HG03342 (cell line): Measurements from ENCODE around the gene GOLGA6A.
"Not testable (repeated sequence)": the region's sequence is repeated elsewhere in the genome, so short reads cannot be mapped to it uniquely, and the experiment has no call there.

Source experiments
- ATAC-seq: cut with Tn5 transposase; IDR thresholded peaks from one replicate; pipeline ENCODE4 v1.9.1; 2021; ENCODE audit warnings: mild to moderate bottlenecking, moderate library complexity; ENCODE audit not compliant: unreplicated experiment

GOLGA6A gene, protein sequence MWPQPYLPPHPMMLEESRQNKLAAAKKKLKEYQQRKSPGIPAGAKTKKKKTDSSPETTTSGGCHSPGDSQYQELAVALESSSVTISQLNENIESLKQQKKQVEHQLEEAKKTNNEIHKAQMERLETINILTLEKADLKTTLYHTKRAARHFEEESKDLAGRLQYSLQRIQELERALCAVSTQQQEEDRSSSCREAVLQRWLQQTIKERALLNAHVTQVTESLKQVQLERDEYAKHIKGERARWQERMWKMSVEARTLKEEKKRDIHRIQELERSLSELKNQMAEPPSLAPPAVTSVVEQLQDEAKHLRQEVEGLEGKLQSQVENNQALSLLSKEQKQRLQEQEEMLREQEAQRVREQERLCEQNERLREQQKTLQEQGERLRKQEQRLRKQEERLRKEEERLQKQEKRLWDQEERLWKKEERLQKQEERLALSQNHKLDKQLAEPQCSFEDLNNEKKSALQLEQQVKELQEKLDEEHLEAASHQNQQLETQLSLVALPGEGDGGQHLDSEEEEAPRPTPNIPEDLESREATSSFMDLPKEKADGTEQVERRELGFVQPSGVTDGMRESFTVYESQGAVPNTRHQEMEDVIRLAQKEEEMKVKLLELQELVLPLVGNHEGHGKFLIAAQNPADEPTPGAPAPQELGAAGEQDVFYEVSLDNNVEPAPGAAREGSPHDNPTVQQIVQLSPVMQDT

GRCh38 chr15:74082450-74082849, at the start of gene GOLGA6A:
TSS of gene GOLGA6A (minus strand) at chr15:74082550. CDS start at chr15:74082509, 41 bp downstream.
- ATAC-seq = not testable (repeated sequence)

DNA sequence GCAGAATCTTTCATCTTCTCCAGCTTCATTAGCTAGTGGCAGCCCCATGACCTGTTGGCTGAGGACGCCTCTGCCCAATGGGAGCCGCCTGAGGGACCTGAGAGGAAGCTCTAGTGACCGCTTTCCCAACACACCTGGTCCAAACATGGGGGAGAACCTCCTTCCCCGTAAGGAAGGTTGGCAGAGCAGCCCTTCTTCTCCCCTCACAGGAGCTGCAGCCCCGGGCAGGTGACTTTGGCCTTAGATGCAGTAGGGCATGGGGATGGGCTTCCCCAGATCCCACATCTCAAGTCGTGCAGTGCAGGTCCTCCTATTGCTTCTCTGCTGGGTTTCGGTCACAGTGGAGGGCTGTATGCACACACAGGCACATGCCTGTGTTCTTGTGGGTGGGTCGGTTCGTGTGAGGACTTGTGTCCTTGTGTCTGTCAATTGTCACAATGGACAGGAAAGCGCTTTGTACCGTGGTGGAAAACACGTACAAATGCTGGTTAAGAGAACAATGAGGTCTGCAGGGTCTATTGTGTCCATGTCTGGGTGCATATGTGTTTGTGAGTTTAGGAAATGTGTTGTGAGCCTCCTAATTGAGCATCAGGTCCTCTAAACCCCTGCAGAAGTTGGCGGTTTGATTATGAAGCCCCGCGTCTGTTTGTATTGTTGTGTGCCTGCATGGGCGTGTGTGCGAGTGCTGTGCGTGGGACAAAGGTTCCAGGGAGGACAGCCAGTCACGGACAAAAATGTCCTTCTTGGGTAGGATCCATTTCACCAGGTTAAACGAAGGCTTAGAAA, 49.5 kb upstream of the GOLGA6A start:
- no peak for ATAC-seq

GRCh38 chr15:74130849-74131627, 48.7 kb upstream of the GOLGA6A start:
- ATAC-seq = no peak

DNA sequence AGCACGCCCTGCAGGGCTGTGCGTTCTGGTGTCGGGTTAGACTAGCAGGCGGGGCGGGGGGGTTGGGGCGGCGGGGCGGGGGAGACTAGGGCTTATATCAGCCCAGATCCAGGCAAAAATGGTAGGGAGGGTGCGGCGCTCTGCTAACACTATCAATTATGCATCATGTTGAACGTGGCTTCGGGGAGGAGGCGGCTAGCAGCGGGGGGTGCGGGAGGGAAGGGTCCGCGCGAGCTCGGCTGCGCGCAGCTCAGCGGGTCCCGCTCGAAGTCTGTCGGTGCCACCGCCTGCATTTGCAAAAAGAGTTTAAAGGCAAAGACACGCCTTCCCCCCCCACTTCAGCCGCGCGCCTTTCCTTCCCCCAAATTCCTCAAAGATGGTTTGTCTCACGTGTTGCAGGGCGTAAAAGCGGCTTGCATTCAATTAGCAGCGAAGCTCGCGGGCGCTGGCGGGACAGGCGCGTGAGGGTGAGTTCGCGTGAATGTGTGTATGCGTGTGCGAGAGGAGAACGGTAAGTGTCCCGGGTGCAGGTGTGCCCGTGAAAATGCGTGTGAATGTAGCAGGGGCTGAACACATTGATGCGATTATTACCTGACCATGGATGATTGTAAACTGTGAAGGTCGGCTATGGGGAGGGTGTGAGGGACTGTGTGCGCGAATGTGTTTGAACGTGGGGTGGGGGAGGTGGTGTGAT, 48.0 kb upstream of the GOLGA6A start, which contains the start of gene ISLR2:
Gene ISLR2, plus strand, starts transcription at position 432 of the 694 bp plus-strand sequence. CDS start 2,169 bp downstream, outside the sequence.
- no peak for ATAC-seq

- ATAC-seq = no peak
These were observed 47.3 kb upstream of the GOLGA6A start for GRCh38 chr15:74129586-74130154.

DNA sequence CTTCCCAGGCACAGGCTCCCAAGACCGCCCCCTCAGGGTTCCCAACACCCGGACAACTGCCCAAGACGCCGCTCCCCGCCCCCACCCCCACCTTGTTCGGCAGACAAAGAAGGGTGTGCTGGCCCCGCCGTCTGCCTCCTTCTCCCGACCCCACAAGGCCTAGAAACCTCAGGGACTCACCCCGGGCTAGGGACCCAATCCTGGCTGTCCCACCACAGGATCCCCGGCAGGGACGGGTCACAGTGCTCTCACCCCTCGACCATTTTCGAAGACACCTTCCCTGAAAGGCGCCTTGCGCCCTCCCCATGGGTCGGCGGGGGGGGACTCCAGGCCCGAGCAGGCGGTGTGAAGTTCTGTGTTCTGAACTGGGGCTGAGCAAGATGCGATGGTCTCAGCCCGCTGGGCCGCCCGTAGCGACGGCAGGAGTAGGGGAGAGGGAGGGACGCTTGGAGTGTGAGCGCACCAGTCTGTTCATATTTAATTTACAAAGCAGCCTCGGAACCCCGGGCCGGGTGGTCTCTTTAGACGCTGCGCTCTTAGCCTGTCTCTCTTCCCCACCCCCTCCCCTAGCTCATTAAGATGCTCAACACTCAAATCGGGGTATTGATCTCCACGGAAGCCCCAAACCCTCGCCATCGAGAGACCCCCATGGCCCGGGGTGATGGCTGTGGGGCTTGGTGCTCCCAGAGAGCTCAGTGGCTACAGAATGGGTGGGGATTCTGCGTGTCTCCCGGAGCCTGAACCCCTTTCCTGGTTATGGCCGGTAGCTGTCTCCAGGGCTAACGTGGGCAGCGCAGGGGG, 46.6 kb upstream of the GOLGA6A start:
- no peak for ATAC-seq

- ATAC-seq = no peak
These were observed 45.8 kb upstream of the GOLGA6A start for GRCh38 chr15:74127954-74128784.

- ATAC-seq = peak; percentile 48
These were observed 45.1 kb upstream of the GOLGA6A start for GRCh38 chr15:74127255-74127953.

DNA sequence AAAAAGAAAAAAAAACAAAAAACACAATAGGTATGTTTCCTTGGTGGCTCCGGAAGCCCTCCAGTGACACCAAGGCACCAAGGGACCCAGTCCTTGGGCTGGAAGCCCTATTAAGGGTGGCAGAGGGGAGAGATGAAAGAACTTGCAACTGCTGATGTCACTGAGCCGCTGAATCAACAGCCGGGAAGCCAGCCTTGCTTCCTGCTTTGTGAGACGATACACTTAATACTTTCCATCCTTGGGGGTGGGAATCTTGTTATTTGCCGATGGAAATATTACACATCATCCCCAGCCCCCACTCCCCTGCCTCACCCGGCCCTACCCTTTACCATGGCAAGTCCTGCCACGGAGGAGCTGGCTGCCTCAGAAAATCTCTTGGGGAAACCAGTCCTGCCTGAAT, 42.4 kb upstream of the GOLGA6A start:
- no peak for ATAC-seq

GRCh38 chr15:74124196-74124595, 41.8 kb upstream of the GOLGA6A start:
- ATAC-seq = no peak

- ATAC-seq = no peak
These were observed 41.3 kb upstream of the GOLGA6A start for GRCh38 chr15:74123658-74124057.

- ATAC-seq = no peak
These were observed 40.7 kb upstream of the GOLGA6A start for GRCh38 chr15:74123131-74123429.

DNA sequence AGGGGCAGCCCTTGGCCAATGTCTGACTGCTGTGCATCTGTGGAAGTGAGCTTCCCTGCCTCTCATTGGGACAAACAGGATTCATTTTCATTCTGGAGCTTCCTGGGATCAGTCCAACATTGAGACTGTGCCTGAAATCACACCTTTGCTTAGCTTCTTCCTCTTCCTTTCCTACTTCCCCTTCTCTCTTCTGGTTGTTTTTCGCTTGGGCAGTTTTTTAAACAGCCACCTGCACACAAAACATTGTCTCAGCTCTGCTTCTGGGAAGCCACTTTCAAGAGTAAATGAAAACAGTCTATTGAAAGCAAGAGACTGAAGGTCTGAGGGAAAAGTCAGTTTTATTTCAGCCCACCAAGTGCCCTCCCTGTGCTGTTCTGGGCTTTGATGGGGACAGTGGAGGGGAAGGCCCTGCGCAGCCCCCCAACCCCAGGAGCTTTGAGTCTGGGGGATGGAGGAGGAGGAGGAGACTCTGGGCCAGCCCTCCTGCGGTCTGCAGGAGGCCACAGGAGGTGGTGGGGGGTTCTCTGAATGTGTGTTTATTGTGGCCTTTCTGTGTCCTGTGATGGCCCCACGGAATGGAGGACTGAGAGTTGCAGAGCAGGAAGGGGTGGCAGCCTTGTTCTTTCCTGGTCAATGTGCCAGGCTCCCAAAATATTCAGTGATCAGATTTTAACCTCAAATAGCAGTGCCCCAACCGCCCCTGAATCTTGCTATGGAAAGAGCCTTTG, 40.2 kb upstream of the GOLGA6A start:
- ATAC-seq = no peak

DNA sequence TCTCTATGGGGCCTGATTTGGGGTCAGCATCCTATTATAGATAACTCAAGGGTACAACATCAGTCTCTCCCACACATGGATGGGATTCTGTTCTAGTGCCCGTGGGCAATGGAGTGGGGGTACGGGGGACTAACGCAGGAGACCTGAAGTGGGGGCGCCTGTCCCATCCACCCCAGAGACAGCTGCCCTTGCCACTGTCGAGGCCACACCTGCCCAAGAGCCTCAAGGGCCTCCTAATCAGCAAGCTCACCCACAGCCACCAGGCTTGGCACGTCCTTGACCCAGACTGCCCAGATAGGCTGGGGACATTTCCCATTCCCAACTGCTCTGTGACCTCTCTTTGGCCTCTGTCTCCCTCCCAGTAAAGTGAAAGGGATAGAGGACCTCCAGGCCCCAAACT, 39.5 kb upstream of the GOLGA6A start:
- ATAC-seq = no peak

GRCh38 chr15:74121039-74121438, 38.7 kb upstream of the GOLGA6A start:
- no peak for ATAC-seq

GRCh38 chr15:74120426-74120825, 38.1 kb upstream of the GOLGA6A start:
- no peak for ATAC-seq

DNA sequence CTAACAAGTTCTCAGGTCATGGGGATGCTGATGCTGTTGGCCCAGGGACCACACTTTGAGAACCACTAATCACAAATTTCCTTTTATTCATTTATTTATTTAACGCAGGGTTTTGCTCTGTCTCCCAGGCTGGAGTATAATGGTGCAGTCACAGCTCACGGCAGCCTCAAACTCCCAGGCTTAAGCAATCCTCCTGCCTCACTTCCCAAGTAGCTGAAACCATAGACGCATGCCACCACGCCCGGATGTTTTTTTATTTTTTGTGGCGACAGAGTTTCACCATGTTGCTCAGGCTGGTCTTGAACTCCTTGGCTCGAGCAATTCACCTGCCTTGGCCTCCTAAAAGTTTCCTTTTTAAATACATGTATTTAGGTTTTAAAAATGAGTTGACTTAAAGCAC, 27.4 kb upstream of the GOLGA6A start:
- no peak for ATAC-seq
